MM.1S (cell line): ENCODE data around the gene KRTAP4-3.

ENCODE experiments used
- EZH2 ChIP-seq: fragments of 300-600 bp; sonication (generic); optimal IDR thresholded peaks from 2 replicates; pipeline ENCODE3; 2017; ENCODE audit warnings: low read depth, mild to moderate bottlenecking, antibody characterized with exemption, low read length, mixed read lengths
- TF ChIP-seq, protein P1 (sequence below): fragments of 300-600 bp; sonication (generic); IDR thresholded peaks from 2 replicates; pipeline ENCODE4 v1.5.1; 2016; ENCODE audit warnings: antibody characterized with exemption, low read length, mixed read lengths

GRCh38 chr17:41215681-41216080, 47.7 kb upstream of the KRTAP4-3 start:
- TF ChIP-seq, protein P1, sequence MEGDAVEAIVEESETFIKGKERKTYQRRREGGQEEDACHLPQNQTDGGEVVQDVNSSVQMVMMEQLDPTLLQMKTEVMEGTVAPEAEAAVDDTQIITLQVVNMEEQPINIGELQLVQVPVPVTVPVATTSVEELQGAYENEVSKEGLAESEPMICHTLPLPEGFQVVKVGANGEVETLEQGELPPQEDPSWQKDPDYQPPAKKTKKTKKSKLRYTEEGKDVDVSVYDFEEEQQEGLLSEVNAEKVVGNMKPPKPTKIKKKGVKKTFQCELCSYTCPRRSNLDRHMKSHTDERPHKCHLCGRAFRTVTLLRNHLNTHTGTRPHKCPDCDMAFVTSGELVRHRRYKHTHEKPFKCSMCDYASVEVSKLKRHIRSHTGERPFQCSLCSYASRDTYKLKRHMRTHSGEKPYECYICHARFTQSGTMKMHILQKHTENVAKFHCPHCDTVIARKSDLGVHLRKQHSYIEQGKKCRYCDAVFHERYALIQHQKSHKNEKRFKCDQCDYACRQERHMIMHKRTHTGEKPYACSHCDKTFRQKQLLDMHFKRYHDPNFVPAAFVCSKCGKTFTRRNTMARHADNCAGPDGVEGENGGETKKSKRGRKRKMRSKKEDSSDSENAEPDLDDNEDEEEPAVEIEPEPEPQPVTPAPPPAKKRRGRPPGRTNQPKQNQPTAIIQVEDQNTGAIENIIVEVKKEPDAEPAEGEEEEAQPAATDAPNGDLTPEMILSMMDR: no peak
- TF ChIP-seq EZH2: no peak
